EH (cell line): Measurements from ENCODE around the gene FNDC1.

Experiments
- DNase-seq: peaks from one replicate; pipeline ENCODE4 v3.0.0-alpha.2; 2015; ENCODE audit warnings: low read depth

FNDC1 gene

DNA sequence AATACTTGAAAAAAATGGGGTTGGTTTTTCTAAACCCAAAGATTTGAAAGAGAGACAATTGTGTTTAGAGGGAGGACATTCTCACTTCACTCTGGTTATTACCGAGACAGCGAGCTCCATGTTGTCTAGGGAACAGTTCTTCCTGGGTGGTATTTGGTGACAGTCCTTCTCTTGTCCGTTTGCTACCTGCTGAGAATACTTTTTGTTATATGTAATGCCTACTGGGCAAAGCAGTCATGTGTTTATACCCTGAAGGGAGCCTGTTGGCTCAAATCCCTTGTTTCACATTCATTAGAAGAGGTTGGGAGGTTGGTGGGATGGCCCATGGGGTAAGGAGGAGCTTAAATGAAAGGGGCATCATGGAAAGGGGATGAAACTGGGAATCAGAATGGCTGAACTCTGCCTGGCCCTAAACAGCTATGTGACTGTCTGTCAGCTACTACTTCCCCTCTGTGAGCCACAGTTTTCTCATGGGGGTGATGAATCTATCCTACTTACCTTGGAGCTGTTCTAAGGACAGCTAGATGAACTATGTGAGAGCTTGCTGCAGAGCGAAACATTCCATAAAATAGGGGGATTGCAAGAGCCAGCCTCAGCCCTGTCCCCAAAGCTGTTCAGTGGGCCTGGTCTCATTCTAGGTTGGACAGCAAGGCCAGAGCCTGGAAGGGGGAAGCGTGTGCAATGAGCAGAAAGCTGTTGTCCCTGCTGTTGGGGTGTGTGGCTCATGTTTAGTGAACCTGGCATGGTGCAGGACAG is 43.5 kb downstream of the FNDC1 start:
- DNase-seq = no peak

DNA sequence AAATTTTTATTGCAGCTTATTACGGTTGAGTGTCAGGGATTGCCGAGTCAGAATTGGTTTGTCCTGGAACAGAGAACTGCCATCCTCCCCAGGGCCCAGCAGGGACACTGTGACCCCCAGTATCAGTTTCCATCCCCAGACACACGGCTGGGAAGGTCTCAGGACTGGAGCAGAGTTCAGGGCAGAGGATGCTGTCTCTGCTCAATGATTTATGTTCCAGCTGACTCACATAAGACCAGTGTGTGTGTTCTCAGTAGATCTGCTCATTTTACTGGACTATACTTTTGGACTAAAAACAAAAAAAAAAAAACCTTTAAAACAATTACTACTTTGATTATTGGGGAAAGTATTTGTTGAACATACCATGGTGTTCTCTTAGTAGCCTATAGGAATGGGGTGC is 44.2 kb downstream of the FNDC1 start:
- DNase-seq = peak; percentile 62

- peak; percentile 57 for DNase-seq
Observed at GRCh38 chr6:159214281-159214680, 45.1 kb downstream of the FNDC1 start.

DNA sequence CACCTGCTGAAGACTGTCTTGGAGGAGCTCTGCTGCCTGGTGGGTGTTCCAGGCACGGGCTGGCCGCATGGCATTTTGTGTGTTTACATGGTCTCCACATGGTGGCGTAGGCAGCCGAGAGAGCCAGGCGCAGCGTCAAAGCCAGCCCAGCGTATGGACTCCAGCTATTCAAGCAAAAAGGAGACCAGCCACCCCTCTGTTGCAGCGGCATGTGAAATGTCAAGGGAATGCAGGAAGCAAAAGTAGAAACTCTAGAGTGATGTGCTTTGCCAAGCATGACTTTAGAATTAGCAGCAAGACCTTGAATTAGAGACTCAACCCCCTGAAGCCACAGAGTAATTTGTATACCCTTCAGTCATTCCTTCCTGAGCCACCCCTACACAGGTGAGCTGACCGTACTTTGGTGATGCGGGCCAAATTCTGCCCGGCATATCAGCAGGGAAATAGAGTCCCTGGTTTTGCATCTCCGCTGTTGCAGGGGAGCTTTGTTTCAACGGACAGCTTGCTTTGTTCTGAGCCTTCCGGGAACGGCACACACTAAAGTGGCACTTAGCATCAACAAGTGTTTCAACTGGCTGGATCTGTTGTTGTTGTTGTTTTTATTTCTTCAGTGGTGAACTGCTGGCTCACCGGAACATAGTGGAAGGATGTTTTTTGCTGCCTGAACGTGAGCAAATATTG is 48.5 kb downstream of the FNDC1 start:
- peak; percentile 59 for DNase-seq

DNA sequence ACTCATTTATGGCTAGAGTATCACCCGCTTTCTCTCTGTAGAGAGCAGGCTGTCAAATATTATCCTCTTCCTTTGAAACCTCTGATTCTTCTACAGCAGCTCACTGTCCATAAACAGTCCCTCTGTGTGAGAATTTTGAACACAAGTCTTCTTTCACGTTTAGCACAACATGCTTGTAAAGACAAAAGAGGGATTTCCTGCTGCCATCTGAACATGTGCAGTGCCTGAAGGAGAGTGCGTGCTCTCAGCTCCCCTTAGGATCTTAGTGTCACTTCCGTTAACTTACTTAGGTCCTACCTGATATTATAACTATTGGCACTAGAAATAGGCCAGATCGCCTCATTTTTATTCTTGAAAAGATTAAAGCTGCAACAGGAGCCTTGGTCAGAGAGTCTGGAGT is 50.9 kb downstream of the FNDC1 start:
- no peak for DNase-seq

GRCh38 chr6:159221486-159222170 is 52.4 kb downstream of the FNDC1 start:
- peak; percentile 11 for DNase-seq

DNA sequence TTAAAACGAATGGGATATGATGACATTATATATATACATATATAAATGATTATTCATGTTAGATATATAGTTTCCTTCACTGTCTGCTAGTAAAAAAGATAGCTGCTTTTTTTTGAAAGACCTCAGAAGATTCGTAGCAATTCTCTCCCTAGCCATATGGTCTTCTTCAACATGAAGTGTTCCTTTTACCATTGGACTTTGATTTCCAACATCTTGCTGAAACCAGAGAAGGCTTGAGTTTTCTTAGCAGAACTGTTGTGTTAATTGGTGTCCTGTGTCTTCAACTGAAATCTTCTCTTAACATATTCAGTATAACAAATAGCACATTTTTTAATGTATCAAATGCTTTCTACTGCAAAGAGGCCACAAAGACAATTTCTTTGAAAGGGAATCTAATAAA is 55.3 kb downstream of the FNDC1 start:
- no peak for DNase-seq

DNA sequence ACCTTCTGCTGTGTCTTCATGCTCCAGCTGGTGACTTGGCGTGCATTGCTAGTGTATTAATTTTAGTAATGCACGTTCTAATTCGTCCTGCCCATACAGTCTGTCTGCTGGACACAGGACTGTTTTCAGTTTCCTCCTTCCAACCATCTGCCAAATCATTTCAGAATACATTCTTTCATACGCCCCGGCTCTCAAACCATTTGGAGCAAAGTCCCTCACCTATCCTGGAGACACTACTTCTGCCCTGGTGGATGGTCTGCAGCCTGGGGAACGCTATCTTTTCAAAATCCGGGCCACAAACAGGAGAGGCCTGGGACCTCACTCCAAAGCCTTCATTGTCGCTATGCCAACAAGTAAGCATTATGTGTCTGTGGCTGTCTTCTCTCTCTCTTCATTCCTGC is 60.5 kb downstream of the FNDC1 start:
- DNase-seq = no peak

DNA sequence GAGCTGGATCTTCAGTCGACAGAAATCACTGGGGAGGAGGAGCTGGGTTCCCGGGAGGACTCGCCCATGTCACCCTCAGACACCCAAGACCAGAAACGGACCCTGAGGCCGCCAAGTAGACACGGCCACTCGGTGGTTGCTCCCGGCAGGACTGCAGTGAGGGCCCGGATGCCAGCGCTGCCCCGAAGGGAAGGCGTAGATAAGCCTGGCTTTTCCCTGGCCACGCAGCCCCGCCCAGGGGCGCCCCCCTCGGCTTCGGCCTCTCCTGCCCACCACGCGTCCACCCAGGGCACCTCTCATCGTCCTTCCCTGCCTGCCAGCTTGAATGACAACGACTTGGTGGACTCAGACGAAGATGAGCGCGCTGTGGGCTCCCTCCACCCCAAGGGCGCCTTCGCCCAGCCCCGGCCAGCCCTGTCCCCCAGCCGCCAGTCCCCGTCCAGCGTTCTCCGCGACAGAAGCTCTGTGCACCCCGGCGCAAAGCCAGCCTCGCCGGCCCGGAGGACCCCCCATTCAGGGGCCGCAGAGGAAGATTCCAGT is 63.0 kb downstream of the FNDC1 start:
- no peak for DNase-seq

DNA sequence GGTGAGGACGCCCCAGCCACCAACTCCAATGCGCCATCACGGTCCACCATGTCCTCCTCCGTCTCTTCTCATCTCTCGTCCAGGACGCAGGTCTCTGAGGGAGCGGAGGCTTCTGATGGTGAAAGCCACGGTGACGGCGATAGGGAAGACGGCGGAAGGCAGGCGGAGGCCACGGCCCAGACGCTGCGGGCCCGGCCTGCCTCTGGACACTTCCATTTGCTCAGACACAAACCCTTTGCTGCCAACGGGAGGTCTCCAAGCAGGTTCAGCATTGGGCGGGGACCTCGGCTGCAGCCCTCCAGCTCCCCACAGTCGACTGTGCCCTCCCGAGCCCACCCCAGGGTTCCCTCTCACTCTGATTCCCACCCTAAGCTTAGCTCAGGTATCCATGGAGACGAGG is 63.6 kb downstream of the FNDC1 start:
- DNase-seq = no peak

GRCh38 chr6:159233365-159234101 is 64.3 kb downstream of the FNDC1 start:
- DNase-seq = no peak

DNA sequence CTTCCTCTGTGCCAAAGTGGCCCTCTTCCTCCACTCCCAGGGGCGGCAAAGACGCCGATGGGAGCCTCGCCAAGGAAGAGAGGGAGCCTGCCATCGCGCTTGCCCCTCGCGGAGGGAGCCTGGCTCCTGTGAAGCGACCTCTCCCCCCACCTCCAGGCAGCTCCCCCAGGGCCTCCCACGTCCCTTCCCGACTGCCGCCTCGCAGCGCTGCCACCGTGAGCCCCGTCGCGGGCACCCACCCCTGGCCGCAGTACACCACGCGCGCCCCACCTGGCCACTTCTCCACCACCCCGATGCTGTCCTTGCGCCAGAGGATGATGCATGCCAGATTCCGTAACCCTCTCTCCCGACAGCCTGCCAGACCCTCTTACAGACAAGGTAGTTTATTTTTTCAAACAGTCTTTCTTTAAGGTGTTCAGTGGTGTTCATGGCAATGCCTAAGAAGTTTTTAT is 64.9 kb downstream of the FNDC1 start:
- DNase-seq = no peak

GRCh38 chr6:159238920-159239558 is 69.8 kb downstream of the FNDC1 start:
- no peak for DNase-seq

DNA sequence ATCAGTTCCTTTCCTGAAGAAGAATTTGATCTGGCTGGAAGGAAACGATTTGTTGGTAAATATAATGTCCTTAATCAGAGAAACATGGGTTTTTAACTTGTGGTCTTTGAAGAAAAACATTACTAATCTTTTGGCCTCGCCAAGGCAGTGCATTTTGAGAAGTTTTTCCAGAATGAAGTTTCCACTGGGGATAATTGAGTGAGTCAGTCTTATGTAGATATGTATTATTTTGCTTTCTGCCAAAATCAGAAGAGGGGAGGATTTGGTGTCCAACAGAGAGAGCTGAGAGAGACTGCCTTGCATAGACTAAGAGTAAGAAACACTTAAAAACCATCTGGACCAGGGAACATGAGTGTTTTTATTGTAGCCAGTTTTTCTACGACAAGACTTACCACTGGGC is 79.9 kb downstream of the FNDC1 start:
- DNase-seq = no peak

- no peak for DNase-seq
Observed at GRCh38 chr6:159249752-159250151, 80.6 kb downstream of the FNDC1 start.

- DNase-seq = no peak
Observed at GRCh38 chr6:159250633-159251032, 81.4 kb downstream of the FNDC1 start.

DNA sequence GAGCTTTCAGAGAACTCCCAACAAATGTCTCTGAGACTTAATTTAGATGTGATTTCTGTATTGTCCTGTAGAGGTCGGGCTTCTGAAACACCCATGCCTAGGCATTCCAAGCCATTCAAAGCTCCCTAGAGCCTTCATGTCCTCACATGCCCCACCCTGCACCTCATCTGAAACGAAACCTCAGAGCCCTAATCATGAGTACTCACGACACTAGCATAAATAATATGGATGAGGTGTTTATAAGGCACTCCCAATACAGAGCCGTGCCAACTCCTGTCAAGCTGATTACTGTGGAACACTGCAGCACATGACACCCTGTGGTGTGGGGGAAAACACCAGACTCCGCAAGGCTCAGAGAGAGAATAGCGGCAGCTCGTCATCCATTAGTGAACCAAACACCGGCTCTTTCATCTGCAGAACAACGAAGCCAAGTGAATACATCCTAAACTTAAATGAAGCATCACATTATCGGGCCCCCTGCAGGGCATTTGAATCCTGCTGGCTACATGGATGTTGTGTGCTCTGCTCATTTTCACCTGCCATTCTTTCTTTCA is 83.8 kb downstream of the FNDC1 start:
- DNase-seq = peak; percentile 52

DNA sequence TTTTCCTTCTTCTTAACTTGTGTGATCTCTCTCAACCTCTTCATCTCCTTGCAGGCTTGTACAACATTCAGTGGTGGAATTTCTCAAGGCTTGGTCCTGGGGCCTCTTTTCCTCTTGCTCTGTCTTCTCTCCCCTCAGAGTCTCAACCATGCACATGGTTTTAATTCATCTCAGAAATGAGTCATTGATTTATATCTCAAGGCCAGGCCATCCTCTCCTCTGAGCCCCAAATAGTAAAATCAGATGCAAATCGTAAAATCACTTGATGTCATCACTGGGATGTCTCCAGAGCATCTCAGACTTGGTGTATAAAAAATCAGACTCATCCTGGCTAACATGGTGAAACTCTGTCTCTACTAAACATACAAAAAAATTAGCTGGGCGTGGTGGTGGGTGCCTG is 85.0 kb downstream of the FNDC1 start:
- peak; percentile 71 for DNase-seq

DNA sequence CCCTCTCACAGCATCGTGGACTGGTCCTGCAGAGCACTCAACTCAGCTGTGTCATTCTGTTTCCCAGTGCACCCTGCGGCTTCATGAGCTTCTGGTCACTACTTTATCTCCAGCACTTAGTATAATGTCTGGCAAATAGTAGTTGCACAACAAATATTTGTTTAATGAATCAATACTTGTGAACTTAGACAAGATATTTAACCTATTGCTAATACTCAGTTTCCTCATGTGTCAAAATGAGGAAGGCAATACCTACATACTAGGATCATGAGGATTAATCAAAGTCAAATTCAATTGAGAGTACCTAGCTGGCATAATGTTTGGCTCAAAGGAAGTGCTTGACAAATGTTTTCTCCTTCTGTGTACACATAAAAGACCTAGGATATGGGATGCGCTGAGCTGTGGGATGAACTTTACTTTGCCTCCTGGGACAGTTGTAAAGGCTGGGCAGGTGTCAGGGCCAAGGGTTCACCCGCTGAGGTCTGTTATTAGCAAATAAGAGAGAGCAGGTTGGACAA is 86.3 kb downstream of the FNDC1 start:
- no peak for DNase-seq

GRCh38 chr6:159256128-159256527 is 86.9 kb downstream of the FNDC1 start:
- no peak for DNase-seq

DNA sequence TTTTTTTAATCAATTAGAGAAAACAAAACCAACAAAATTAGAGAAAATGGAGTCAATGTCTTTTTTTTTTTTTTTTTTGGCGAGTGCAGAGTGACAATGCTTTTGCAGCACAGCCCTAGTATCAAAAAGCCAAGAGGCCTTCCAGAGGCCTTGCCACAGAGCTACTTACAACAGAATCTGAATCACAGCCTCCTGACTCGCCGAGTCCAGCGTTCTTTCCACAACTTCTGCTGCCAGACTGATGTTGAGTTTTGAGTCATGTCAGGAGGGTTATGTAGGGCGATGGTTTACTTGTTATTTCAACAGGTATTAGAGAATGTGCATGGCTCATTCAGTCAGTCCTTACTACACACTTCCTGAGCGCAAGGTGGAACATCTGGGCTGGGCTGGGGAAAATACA is 88.6 kb downstream of the FNDC1 start:
- DNase-seq = no peak
